Measurements from ENCODE around the gene ADAM19. TPM values are rescaled to one million over a fixed set of nuclear protein-coding genes. Genes with fewer than 3 reads are reported as not detected.

ADAM19 gene
- total RNA-seq, 4 donors from 2014 or later = 6.4 to 15.2 (median 10.0) TPM

GRCh38 chr5:157468293-157468965 lies 107.1 kb downstream of the ADAM19 start:
- no peaks in the 10 kb centered on the region for H3K9me3 ChIP-seq
- H3K4me3 ChIP-seq (replicated peaks in 1 of 3) = no peak overlapping the region
- H3K27ac ChIP-seq = peak overlapping the region; percentile 65 to 76 (median 71)
- WGBS, 2 donors = 42 to 56% methylated on average over 13 of the region's 13 CpGs
- no peaks in the 10 kb centered on the region for H3K36me3 ChIP-seq
- intact Hi-C loops (cut with DNase I) = no loop called here
- DNase-seq = peak; percentile 92 to 93
- no peak for TF ChIP-seq POLR2A (IDR thresholded peaks at IDR 0.05)
- TF ChIP-seq CTCF (IDR thresholded peaks at IDR 0.05) = peak in 1 of 6 experiments; percentile 7
- H3K4me1 ChIP-seq = peaks cover under 1 to 14% of the 10 kb centered on the region in 2 donors
- H3K27me3 ChIP-seq = no peaks in the 10 kb centered on the region

GRCh38 chr5:157464519-157465171 lies 110.9 kb downstream of the ADAM19 start:
- Histone ChIP-seq H3K9me3 (no peaks in the 10 kb centered on the region), H3K27me3 (no peaks in the 10 kb centered on the region), H3K36me3 (no peaks in the 10 kb centered on the region), H3K4me3 (replicated peaks in 1 of 3) (no peak overlapping the region), H3K27ac (no peak overlapping the region), H3K4me1 (peaks cover 10 to 20% of the 10 kb centered on the region in 2 donors)
- DNase-seq = peak; percentile 53 to 62
- WGBS, 2 donors = 55 to 66% methylated on average over 4 of the region's 4 CpGs
- intact Hi-C loops (cut with DNase I) = no loop called here
- TF ChIP-seq CTCF (IDR thresholded peaks at IDR 0.05) = no peak
- no peak for TF ChIP-seq POLR2A (IDR thresholded peaks at IDR 0.05)

- Histone ChIP-seq H3K4me3 (replicated peaks in 1 of 3) (no peak overlapping the region), H3K27me3 (no peaks in the 10 kb centered on the region), H3K27ac (no peak overlapping the region), H3K9me3 (no peaks in the 10 kb centered on the region), H3K4me1 (peaks cover 10 to 17% of the 10 kb centered on the region in 2 donors), H3K36me3 (no peaks in the 10 kb centered on the region)
- WGBS, 2 donors = 73 to 76% methylated on average over 9 of the region's 9 CpGs
- intact Hi-C loops (cut with DNase I) = no loop called here
- TF ChIP-seq CTCF (IDR thresholded peaks at IDR 0.05) (no peak), POLR2A (IDR thresholded peaks at IDR 0.05) (no peak)
- no peak for DNase-seq
These were observed 111.7 kb downstream of the ADAM19 start for GRCh38 chr5:157463621-157464518.

- no peak overlapping the region for H3K27ac ChIP-seq
- peaks cover 10 to 16% of the 10 kb centered on the region in 2 donors for H3K4me1 ChIP-seq
- TF ChIP-seq CTCF (IDR thresholded peaks at IDR 0.05) = no peak
- TF ChIP-seq POLR2A (IDR thresholded peaks at IDR 0.05) = no peak
- WGBS, 2 donors = 90 to 95% methylated on average over 7 to 8 of the region's 8 CpGs
- H3K36me3 ChIP-seq = no peaks in the 10 kb centered on the region
- H3K4me3 ChIP-seq (replicated peaks in 1 of 3) = no peak overlapping the region
- intact Hi-C loops (cut with DNase I) = no loop called here
- no peaks in the 10 kb centered on the region for H3K9me3 ChIP-seq
- no peaks in the 10 kb centered on the region for H3K27me3 ChIP-seq
- no peak for DNase-seq
These were observed 112.5 kb downstream of the ADAM19 start for GRCh38 chr5:157463081-157463480.
